Measurements from ENCODE around the gene ACLY.

- TF ChIP-seq CTCF (IDR thresholded peaks at IDR 0.05) = no peak
- TF ChIP-seq POLR2A (IDR thresholded peaks at IDR 0.05) = no peak
- no peak for TF ChIP-seq EP300 (IDR thresholded peaks at IDR 0.05)
- no peak for TF ChIP-seq POLR2AphosphoS5 (IDR thresholded peaks at IDR 0.05)
Observed at GRCh38 chr17:41823580-41823979, 95.2 kb downstream of the ACLY start.
